ENCODE results near the gene LLCFC1.

LLCFC1 gene

DNA sequence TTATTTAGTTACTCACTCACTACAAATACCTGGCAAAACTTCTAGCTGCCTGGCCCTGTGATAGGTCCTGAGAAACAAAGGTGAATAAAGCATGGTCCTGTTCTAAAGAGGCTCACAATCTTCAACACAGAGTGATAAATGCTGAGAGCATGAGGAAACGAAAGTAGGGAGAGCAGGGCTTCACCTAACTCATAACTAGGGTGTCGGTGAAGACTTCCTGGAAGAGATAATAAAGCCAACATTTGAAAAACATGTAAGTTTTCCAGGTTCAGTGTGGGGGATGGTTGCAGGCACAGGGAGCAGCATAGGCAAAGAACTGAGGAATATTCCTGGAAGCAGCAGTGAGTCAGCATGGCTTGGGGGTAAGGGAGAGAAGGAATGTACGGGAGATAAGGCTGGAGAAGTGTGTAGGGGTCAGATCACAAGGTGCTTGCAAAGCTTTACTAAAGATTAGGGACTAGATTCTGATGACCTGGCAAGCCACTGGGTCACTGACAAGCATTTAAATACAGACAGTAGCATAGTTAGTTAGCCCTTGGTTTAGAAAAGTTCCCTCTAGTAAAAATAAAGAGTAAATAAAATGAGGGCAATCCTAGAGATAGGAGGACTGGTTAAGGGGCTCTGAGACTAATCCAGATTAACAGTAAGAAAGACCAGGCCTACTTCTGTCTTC is 17.8 kb downstream of the LLCFC1 start:
- Histone ChIP-seq H3K27me3 (ENCODE audit: insufficient read depth, poor library complexity, severe bottlenecking) (no peaks in the 10 kb centered on the region), H3K36me3 (ENCODE audit: low read depth) (no peaks in the 10 kb centered on the region), H3K27ac (ENCODE audit: poor library complexity, severe bottlenecking) (peak overlapping the region; percentile 62), H3K4me3 (ENCODE audit: severe bottlenecking) (no peak overlapping the region), H3K4me1 (ENCODE audit: insufficient read depth, poor library complexity, severe bottlenecking) (peaks cover 15% of the 10 kb centered on the region), H3K9me3 (ENCODE audit: severe bottlenecking) (peaks cover 3% of the 10 kb centered on the region)
- DNase-seq (ENCODE audit: low spot score) (no peak), ATAC-seq (ENCODE audit: low read depth) (peak; percentile 86)
- TF ChIP-seq, protein P1, sequence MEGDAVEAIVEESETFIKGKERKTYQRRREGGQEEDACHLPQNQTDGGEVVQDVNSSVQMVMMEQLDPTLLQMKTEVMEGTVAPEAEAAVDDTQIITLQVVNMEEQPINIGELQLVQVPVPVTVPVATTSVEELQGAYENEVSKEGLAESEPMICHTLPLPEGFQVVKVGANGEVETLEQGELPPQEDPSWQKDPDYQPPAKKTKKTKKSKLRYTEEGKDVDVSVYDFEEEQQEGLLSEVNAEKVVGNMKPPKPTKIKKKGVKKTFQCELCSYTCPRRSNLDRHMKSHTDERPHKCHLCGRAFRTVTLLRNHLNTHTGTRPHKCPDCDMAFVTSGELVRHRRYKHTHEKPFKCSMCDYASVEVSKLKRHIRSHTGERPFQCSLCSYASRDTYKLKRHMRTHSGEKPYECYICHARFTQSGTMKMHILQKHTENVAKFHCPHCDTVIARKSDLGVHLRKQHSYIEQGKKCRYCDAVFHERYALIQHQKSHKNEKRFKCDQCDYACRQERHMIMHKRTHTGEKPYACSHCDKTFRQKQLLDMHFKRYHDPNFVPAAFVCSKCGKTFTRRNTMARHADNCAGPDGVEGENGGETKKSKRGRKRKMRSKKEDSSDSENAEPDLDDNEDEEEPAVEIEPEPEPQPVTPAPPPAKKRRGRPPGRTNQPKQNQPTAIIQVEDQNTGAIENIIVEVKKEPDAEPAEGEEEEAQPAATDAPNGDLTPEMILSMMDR (IDR thresholded peaks at IDR 0.05; ENCODE audit: poor library complexity, severe bottlenecking), result no peak

DNA sequence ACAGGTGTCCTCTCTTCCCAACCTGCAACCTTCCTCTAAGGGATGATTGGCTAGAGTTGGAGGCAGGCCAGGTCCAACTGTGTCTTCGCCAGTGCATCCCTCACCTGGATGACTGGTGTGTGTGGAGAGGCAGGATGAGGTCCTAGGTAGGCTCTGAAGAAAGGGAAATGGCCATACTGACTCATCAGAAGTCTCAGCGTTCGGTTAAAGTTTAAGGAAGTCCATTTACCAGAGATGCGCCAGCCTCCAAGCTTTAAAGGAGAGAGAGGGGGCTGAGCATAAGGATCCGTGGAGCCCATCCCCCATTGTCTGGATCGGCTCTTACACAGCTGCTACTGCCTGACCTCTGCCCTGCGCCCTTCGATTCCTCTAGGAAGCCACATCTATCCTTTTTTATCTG is 18.4 kb downstream of the LLCFC1 start:
- Histone ChIP-seq H3K9me3 (ENCODE audit: severe bottlenecking) (peaks cover 3% of the 10 kb centered on the region), H3K27ac (ENCODE audit: poor library complexity, severe bottlenecking) (peak overlapping the region; percentile 62), H3K4me3 (ENCODE audit: severe bottlenecking) (no peak overlapping the region), H3K4me1 (ENCODE audit: insufficient read depth, poor library complexity, severe bottlenecking) (peaks cover 15% of the 10 kb centered on the region), H3K36me3 (ENCODE audit: low read depth) (no peaks in the 10 kb centered on the region), H3K27me3 (ENCODE audit: insufficient read depth, poor library complexity, severe bottlenecking) (no peaks in the 10 kb centered on the region)
- TF ChIP-seq, protein P1 (IDR thresholded peaks at IDR 0.05; ENCODE audit: poor library complexity, severe bottlenecking), result no peak
- no peak for DNase-seq (ENCODE audit: low spot score)
- ATAC-seq (ENCODE audit: low read depth), result peak; percentile 47; the same call in 2 of the 3 replicates

DNA sequence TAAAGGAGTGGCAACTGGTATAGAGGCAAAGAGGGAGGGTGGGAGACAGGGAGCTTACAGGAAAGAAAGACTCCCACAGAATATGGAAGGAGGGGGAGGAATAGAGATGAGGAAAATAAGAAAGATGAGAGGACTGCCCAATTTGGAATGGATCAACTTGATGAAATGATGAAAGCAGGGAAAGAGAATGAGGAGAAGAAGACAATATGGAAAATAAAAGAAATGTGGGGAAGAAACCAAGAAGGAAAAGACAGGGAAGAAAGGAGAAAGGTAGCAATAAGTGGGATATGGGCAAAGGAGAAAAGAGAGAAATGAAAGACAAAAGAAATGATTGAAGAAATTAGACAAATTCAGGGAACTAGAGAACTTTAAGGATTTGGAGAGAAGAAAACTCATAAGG is 19.9 kb downstream of the LLCFC1 start:
- Histone ChIP-seq H3K9me3 (ENCODE audit: severe bottlenecking) (peaks cover 3% of the 10 kb centered on the region), H3K36me3 (ENCODE audit: low read depth) (no peaks in the 10 kb centered on the region), H3K4me1 (ENCODE audit: insufficient read depth, poor library complexity, severe bottlenecking) (peaks cover 15% of the 10 kb centered on the region), H3K27me3 (ENCODE audit: insufficient read depth, poor library complexity, severe bottlenecking) (no peaks in the 10 kb centered on the region), H3K4me3 (ENCODE audit: severe bottlenecking) (no peak overlapping the region), H3K27ac (ENCODE audit: poor library complexity, severe bottlenecking) (no peak overlapping the region)
- TF ChIP-seq, protein P1 (IDR thresholded peaks at IDR 0.05; ENCODE audit: poor library complexity, severe bottlenecking), result no peak
- DNase-seq (ENCODE audit: low spot score) (no peak), ATAC-seq (ENCODE audit: low read depth) (no peak)

DNA sequence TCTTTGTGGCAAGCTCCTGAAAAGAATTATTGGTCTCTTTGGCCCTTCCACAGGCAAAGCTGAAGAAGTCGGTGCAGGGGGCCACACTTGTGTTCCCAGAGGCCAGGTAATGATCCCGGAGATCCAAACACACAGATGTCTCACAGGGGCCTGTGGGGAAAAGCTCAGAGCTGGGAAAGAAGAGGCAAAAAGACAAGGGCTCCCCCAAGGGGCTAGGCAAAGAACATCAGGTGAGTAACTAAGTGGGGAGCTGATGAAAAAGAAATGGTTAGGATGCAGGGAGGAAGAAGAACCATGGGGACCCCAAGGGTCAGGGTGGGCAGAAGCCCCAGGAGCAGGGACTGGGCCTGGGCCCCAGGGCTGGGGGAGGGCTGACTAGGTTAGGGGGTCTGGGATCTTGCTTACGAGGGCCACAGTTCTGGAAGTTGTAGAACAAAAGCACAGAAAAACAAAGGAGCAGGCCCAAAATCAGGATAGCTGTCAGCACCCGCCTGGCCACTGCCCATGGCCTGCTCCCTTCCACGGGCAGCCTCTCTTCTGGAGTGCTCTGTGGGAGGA is 21.8 kb downstream of the LLCFC1 start:
- Histone ChIP-seq H3K4me1 (ENCODE audit: insufficient read depth, poor library complexity, severe bottlenecking) (peaks cover 15% of the 10 kb centered on the region), H3K27me3 (ENCODE audit: insufficient read depth, poor library complexity, severe bottlenecking) (no peaks in the 10 kb centered on the region), H3K36me3 (ENCODE audit: low read depth) (no peaks in the 10 kb centered on the region), H3K4me3 (ENCODE audit: severe bottlenecking) (no peak overlapping the region), H3K27ac (ENCODE audit: poor library complexity, severe bottlenecking) (no peak overlapping the region), H3K9me3 (ENCODE audit: severe bottlenecking) (peaks cover 3% of the 10 kb centered on the region)
- ATAC-seq (ENCODE audit: low read depth) (no peak), DNase-seq (ENCODE audit: low spot score) (no peak)
- TF ChIP-seq, protein P1 (IDR thresholded peaks at IDR 0.05; ENCODE audit: poor library complexity, severe bottlenecking), result no peak

DNA sequence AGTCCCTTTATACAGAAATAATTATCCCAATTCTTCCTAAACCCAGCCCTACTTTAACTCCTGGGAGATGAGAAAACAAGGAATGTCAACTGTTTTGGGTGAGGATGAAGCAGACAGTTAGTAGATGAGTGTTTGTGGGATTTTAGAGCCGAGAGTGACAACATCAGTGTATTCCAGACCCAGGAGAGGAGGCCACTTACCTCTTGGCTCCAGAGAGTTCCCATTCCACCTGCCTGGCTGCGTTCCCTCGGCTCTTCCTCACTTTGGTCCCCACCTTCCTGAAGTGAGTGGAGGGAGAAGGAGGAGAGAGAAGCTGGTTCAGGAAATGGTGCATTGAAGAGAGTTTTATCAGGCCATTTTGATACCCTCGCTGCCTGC is 22.3 kb downstream of the LLCFC1 start:
- TF ChIP-seq, protein P1 (IDR thresholded peaks at IDR 0.05; ENCODE audit: poor library complexity, severe bottlenecking), result no peak
- no peak for DNase-seq (ENCODE audit: low spot score)
- H3K27me3 ChIP-seq (ENCODE audit: insufficient read depth, poor library complexity, severe bottlenecking), result no peaks in the 10 kb centered on the region
- no peaks in the 10 kb centered on the region for H3K36me3 ChIP-seq (ENCODE audit: low read depth)
- no peak for ATAC-seq (ENCODE audit: low read depth)
- no peak overlapping the region for H3K27ac ChIP-seq (ENCODE audit: poor library complexity, severe bottlenecking)
- H3K4me3 ChIP-seq (ENCODE audit: severe bottlenecking), result no peak overlapping the region
- peaks cover under 1% of the 10 kb centered on the region for H3K9me3 ChIP-seq (ENCODE audit: severe bottlenecking)
- peaks cover 13% of the 10 kb centered on the region for H3K4me1 ChIP-seq (ENCODE audit: insufficient read depth, poor library complexity, severe bottlenecking)

Measured in RWPE2 (cell line).